A549 (cell line): Measurements from ENCODE around the gene PDK4.

Experiments
- CBX2 ChIP-seq: fragments of 200-600 bp; sonication (generic); IDR thresholded peaks from 2 replicates; pipeline ENCODE4 v1.6.1; 2016; ENCODE audit warnings: low read depth, mild to moderate bottlenecking, borderline replicate concordance
- ESRRA ChIP-seq: fragments of 150-350 bp; IDR thresholded peaks from 2 replicates; pipeline ENCODE4 v1.6.1; 2014; ENCODE audit warnings: mild to moderate bottlenecking, low read length, borderline replicate concordance
- HDAC2 ChIP-seq: fragments of 200-600 bp; sonication (generic); IDR thresholded peaks from 2 replicates; pipeline ENCODE4 v1.6.1; 2016
- KDM1A ChIP-seq: fragments of 200-600 bp; sonication (generic); IDR thresholded peaks from 2 replicates; pipeline ENCODE4 v1.6.1; 2016; ENCODE audit warnings: low read depth, mild to moderate bottlenecking
- KDM5A ChIP-seq: fragments of 200-600 bp; sonication (generic); IDR thresholded peaks from 2 replicates; pipeline ENCODE4 v1.6.1; 2016; ENCODE audit warnings: antibody characterized with exemption, mild to moderate bottlenecking
- MAZ ChIP-seq: fragments of 150-350 bp; IDR thresholded peaks from 2 replicates; pipeline ENCODE4 v1.6.1; 2014; ENCODE audit warnings: antibody characterized with exemption, low read depth, low read length, borderline replicate concordance
- POLR2A ChIP-seq: IDR thresholded peaks from 2 replicates; pipeline ENCODE4 v1.6.1; 2012; ENCODE audit warnings: mild to moderate bottlenecking, low read length
- RARB ChIP-seq: fragments of 250-450 bp; sonication (Bioruptor Pico); IDR thresholded peaks from 2 replicates; pipeline ENCODE4 v1.8.0; 2021; ENCODE audit warnings: mild to moderate bottlenecking, moderate library complexity
- REST ChIP-seq: fragments of 200-600 bp; sonication (generic); IDR thresholded peaks from 2 replicates; pipeline ENCODE4 v1.6.1; 2016; ENCODE audit warnings: antibody characterized with exemption, mild to moderate bottlenecking, moderate library complexity
- USF2 ChIP-seq: fragments of 450-650 bp; IDR thresholded peaks from 2 replicates; pipeline ENCODE4 v1.6.1; 2014; ENCODE audit warnings: antibody characterized with exemption
- TF ChIP-seq, protein P1 (sequence below): fragments of >200 bp; sonication (Bioruptor Twin); formaldehyde crosslinking; IDR thresholded peaks from 3 replicates; pipeline ENCODE4 v1.5.1; 2016
- TF ChIP-seq, protein P2 (sequence below): IDR thresholded peaks from 2 replicates; pipeline ENCODE4 v1.6.1; 2012

GRCh38 chr7:95569720-95570119, 26.6 kb downstream of the PDK4 start:
- TF ChIP-seq CBX2 (no peak), KDM5A (no peak), REST (no peak), RARB (no peak), ESRRA (no peak), KDM1A (no peak), USF2 (no peak), HDAC2 (no peak), MAZ (no peak), POLR2A (no peak)
- TF ChIP-seq, protein P1, sequence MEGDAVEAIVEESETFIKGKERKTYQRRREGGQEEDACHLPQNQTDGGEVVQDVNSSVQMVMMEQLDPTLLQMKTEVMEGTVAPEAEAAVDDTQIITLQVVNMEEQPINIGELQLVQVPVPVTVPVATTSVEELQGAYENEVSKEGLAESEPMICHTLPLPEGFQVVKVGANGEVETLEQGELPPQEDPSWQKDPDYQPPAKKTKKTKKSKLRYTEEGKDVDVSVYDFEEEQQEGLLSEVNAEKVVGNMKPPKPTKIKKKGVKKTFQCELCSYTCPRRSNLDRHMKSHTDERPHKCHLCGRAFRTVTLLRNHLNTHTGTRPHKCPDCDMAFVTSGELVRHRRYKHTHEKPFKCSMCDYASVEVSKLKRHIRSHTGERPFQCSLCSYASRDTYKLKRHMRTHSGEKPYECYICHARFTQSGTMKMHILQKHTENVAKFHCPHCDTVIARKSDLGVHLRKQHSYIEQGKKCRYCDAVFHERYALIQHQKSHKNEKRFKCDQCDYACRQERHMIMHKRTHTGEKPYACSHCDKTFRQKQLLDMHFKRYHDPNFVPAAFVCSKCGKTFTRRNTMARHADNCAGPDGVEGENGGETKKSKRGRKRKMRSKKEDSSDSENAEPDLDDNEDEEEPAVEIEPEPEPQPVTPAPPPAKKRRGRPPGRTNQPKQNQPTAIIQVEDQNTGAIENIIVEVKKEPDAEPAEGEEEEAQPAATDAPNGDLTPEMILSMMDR: no peak
- TF ChIP-seq, protein P2, sequence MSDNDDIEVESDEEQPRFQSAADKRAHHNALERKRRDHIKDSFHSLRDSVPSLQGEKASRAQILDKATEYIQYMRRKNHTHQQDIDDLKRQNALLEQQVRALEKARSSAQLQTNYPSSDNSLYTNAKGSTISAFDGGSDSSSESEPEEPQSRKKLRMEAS: no peak
